ENCODE measurements around the gene TLE1. TPM values are rescaled to one million over a fixed set of nuclear protein-coding genes. Genes with fewer than 3 reads are reported as not detected.

Gene TLE1
- total and polyA plus RNA-seq, 12 donors, result 33.3 to 76.9 (median 49.8) TPM

DNA sequence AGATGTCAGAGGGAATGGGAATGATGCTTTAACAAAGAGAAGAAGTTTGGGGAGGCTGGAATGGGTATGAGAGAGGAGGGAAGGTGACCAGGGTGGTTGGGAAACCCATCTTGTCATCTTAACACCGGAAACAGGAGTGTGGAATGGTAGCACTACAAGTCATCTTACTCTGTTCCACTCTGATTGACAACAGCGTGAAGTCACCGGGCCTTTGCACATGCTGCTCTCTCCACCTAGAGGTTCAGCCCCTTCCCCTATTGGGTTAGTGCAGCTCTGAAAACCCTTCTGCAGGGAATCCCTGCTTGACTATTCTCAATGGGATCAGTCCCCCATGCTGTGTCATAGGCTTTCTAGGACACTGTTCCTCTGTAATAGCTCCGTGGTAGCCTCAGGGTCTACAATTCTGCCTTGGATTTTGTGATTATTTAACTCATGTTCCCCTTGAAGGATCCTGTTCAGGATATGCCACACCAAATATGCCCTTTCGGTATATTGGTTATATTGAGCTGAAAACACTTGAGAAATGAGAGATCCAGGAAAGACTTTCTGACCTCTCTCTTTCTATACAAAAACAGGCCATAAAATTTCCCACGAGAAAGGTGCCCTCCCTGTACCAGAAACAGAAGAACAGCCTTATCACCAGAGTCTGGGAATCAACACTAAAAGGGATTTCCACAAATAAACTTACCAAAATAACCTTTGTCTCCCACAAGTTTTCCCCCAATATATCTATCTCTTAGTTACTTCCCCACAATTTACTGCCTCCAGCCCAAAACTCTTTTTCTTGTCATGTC lies 86.3 kb downstream of the TLE1 start:
- Histone ChIP-seq H3K4me1 (replicated peaks in 1 of 2) (peaks cover 0 to 27% of the 10 kb centered on the region in 2 donors), H3K36me3 (replicated peaks in 1 of 2) (peaks cover 0 to 4% of the 10 kb centered on the region in 2 donors), H3K27ac (no peak overlapping the region), H3K9me3 (replicated peaks in 1 of 3) (no peaks in the 10 kb centered on the region), H3K4me3 (no peak overlapping the region), H3K27me3 (no peaks in the 10 kb centered on the region)
- WGBS, 4 donors, result 90 to 94% (median 91%) methylated on average over 6 of the region's 6 CpGs
- no peak for DNase-seq
- no peak for TF ChIP-seq POLR2A (IDR thresholded peaks at IDR 0.05)
- intact Hi-C loops (cut with DNase I), result loop anchor here in 1 of 2 donors (10.0 kb wide), 1 partner anchor 78 kb away; no protein-coding TSS in a partner anchor

DNA sequence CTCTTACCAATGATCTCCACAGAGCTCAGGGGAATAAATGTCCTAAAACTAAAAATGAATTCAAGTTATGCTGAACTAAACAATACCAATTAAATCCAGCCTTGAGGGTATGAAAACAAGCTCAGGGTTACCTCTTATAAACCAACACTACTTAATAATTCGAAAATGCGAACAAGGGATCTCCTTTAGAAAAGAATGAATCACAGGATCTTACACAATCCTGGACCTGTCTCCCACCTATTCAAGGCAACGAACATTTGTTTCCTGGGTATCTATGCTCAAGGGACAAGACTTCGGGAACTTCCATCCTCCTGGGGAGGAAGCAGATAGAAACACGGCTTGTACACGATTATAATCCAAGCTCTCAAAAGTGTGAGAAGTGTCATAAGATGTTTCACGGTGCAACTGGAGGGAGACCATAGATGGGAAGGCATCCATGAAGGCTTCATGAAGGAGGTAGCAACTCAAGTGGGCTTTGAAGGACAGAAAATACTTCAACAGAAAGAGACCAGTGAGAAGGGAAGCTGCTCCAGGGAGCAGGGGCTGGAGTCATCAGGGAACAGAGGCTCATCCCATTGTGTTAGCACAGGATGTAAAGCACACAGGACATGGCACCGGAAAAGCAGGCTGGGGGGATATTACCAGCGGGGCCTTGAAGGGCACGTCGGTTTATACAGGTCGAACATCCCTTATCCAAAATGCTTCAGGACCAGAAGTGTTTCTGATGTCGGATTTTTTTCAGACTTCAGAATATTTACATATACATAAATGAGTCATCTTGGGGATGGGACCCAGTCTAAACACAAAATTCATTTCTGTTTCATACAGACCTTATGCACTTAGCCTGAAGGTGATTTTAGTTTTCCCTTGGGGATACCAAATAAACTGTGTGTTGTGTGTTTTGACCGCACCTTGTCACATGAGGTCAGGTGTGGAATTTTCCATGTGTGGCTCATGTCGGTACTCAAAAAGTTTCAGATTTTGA lies 87.4 kb downstream of the TLE1 start:
- intact Hi-C loops (cut with DNase I), result loop anchor here in 1 of 2 donors (10.0 kb wide), 1 partner anchor 77 kb away; no protein-coding TSS in a partner anchor
- H3K4me1 ChIP-seq (replicated peaks in 1 of 2), result peaks cover 0 to 27% of the 10 kb centered on the region in 2 donors
- H3K4me3 ChIP-seq, result no peak overlapping the region
- 66 to 75% (median 72%) methylated on average over 15 of the region's 15 CpGs for WGBS, 4 donors
- TF ChIP-seq, protein P1, sequence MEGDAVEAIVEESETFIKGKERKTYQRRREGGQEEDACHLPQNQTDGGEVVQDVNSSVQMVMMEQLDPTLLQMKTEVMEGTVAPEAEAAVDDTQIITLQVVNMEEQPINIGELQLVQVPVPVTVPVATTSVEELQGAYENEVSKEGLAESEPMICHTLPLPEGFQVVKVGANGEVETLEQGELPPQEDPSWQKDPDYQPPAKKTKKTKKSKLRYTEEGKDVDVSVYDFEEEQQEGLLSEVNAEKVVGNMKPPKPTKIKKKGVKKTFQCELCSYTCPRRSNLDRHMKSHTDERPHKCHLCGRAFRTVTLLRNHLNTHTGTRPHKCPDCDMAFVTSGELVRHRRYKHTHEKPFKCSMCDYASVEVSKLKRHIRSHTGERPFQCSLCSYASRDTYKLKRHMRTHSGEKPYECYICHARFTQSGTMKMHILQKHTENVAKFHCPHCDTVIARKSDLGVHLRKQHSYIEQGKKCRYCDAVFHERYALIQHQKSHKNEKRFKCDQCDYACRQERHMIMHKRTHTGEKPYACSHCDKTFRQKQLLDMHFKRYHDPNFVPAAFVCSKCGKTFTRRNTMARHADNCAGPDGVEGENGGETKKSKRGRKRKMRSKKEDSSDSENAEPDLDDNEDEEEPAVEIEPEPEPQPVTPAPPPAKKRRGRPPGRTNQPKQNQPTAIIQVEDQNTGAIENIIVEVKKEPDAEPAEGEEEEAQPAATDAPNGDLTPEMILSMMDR (IDR thresholded peaks at IDR 0.05), result no peak
- H3K36me3 ChIP-seq (replicated peaks in 1 of 2), result no peaks in the 10 kb centered on the region
- H3K27me3 ChIP-seq, result no peaks in the 10 kb centered on the region
- peak overlapping the region in 2 of 5 donors; percentile 1 to 36 for H3K27ac ChIP-seq
- no peak for DNase-seq
- H3K9me3 ChIP-seq (replicated peaks in 1 of 3), result no peaks in the 10 kb centered on the region

DNA sequence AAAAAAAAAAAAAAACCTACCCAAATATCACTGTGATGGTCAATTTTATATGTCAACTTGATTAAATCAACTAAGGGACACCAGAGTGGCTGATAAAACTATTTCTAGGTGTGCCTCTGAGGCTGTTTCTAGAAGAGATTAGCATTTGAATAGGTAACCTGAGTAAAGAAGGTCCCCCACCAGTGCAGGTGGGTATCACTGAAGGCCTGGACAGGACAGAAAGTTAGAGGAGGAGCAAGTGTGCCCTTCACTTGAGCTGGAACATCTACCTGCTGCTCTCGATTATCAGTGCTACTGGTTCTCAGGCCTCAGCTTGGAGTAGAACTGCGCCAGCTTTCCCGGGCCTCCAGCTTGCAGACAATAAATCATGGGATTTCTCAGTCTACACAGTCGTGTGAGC lies 88.7 kb downstream of the TLE1 start:
- Histone ChIP-seq H3K4me3 (no peak overlapping the region), H3K27ac (peak overlapping the region in 1 of 5 donors; percentile 12), H3K27me3 (no peaks in the 10 kb centered on the region), H3K9me3 (replicated peaks in 1 of 3) (no peaks in the 10 kb centered on the region), H3K36me3 (replicated peaks in 1 of 2) (no peaks in the 10 kb centered on the region), H3K4me1 (replicated peaks in 1 of 2) (peaks cover 0 to 27% of the 10 kb centered on the region in 2 donors)
- 62 to 70% (median 67%) methylated on average over 4 of the region's 4 CpGs for WGBS, 4 donors
- DNase-seq, result no peak
- TF ChIP-seq, protein P1 (IDR thresholded peaks at IDR 0.05), result no peak
- TF ChIP-seq POLR2A (IDR thresholded peaks at IDR 0.05), result no peak
- intact Hi-C loops (cut with DNase I), result loop anchor here in 1 of 2 donors (10.0 kb wide), 1 partner anchor 76 kb away; no protein-coding TSS in a partner anchor

DNA sequence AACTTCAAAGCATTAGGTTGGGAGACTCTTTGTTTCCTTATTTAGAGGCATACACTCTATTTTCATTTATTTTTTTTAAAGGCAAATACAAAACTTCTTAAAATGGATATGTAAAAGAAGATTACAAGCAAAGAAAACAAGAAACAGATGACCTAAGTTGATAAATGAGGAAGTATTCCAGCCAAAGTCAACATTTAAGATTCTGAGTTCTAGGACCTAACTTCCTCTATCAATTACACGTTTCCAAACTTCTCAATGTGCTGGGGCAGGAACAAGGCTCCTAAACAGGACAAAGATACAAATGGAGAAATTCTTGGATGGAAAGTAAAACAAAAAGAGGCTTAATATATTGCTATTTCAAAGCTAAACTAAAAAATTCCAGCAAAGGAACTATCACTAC lies 89.5 kb downstream of the TLE1 start:
- no peak for TF ChIP-seq POLR2A (IDR thresholded peaks at IDR 0.05)
- H3K4me3 ChIP-seq, result no peak overlapping the region
- 26 to 43% (median 35%) methylated on average over 1 of the region's 1 CpG for WGBS, 4 donors
- intact Hi-C loops (cut with DNase I), result loop anchor here in 1 of 2 donors (10.0 kb wide), 1 partner anchor 75 kb away; no protein-coding TSS in a partner anchor
- H3K36me3 ChIP-seq (replicated peaks in 1 of 2), result no peaks in the 10 kb centered on the region
- no peaks in the 10 kb centered on the region for H3K9me3 ChIP-seq (replicated peaks in 1 of 3)
- no peak overlapping the region for H3K27ac ChIP-seq
- peaks cover 0 to 27% of the 10 kb centered on the region in 2 donors for H3K4me1 ChIP-seq (replicated peaks in 1 of 2)
- H3K27me3 ChIP-seq, result no peaks in the 10 kb centered on the region
- no peak for DNase-seq

DNA sequence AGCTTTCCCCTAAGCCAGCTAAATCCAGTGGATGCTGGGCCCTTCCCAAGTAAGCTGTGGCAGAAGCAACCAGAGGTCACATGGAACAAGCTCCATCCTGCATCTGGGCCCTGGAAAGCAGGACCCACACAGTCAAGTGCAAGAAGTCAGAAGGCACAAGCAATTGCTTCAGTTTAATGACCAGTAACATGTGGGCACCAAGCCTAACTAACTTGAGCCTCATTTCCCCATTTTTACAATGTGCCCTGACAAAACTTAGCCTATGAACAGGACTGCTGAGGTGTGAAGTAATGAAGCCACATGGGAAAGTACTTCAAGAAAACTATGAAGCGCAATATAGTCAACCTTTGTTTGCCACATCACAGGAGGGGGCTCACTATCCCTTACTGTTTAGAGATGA lies 90.5 kb downstream of the TLE1 start:
- 91 to 100% (median 96%) methylated on average over 1 of the region's 1 CpG for WGBS, 4 donors
- intact Hi-C loops (cut with DNase I), result no loop called here
- Histone ChIP-seq H3K4me1 (replicated peaks in 1 of 2) (peaks cover 0 to 27% of the 10 kb centered on the region in 2 donors), H3K36me3 (replicated peaks in 1 of 2) (no peaks in the 10 kb centered on the region), H3K27ac (peak overlapping the region in 1 of 5 donors; percentile 37), H3K27me3 (no peaks in the 10 kb centered on the region), H3K4me3 (no peak overlapping the region), H3K9me3 (replicated peaks in 1 of 3) (no peaks in the 10 kb centered on the region)
- no peak for TF ChIP-seq POLR2A (IDR thresholded peaks at IDR 0.05)
- TF ChIP-seq, protein P1 (IDR thresholded peaks at IDR 0.05), result no peak
- DNase-seq, result no peak

All from adrenal gland (tissue), 12 donors.